Putamen (tissue), 1 donor: ENCODE data around the gene CT83.

Source experiments
- DNase-seq: peaks from one replicate; pipeline ENCODE4 v3.0.0-alpha.2; 2016; ENCODE audit warnings: low spot score

CT83 gene

GRCh38 chrX:116462822-116463221 lies at the start of gene CT83:
Gene CT83 (minus strand): TSS chrX:116462976. CDS start chrX:116462856, 120 bp downstream.
- DNase-seq: no peak

GRCh38 chrX:116499780-116500179 lies 37.0 kb upstream of the CT83 start:
- no peak for DNase-seq

- DNase-seq: no peak
These were observed 30.5 kb upstream of the CT83 start for GRCh38 chrX:116493271-116493670.

- no peak for DNase-seq
These were observed 27.3 kb upstream of the CT83 start for GRCh38 chrX:116490104-116490503.

- no peak for DNase-seq
These were observed 17.3 kb upstream of the CT83 start for GRCh38 chrX:116480059-116480458.

GRCh38 chrX:116449156-116449555 lies 13.6 kb downstream of the CT83 start:
- DNase-seq: no peak

GRCh38 chrX:116436358-116436816 lies 26.4 kb downstream of the CT83 start, which contains the start of gene SLC6A14:
Gene SLC6A14 (plus strand): TSS chrX:116436606. CDS start chrX:116436710, 104 bp downstream.
- no peak for DNase-seq

GRCh38 chrX:116435597-116435996 lies 27.2 kb downstream of the CT83 start:
- DNase-seq: no peak

- no peak for DNase-seq
These were observed 34.8 kb downstream of the CT83 start for GRCh38 chrX:116427978-116428377.

- no peak for DNase-seq
These were observed 44.8 kb downstream of the CT83 start for GRCh38 chrX:116417968-116418367.

- DNase-seq: no peak
These were observed 45.6 kb downstream of the CT83 start for GRCh38 chrX:116417214-116417613.

- no peak for DNase-seq
These were observed 49.5 kb downstream of the CT83 start for GRCh38 chrX:116413273-116413672.
